Mononuclear cell (primary cell): ENCODE measurements around the gene TRAF7. TPM values are rescaled to one million over a fixed set of nuclear protein-coding genes. Genes with fewer than 3 reads are reported as not detected.
"Not testable (repeated sequence)": the region's sequence is repeated elsewhere in the genome, so short reads cannot be mapped to it uniquely, and the experiment has no call there.

ENCODE experiments used
- H3K27me3 ChIP-seq: 2 replicates; pipeline ENCODE4 v1.6.0; 2011; ENCODE audit warnings: low read length, control low read depth; ENCODE audit not compliant: insufficient read depth
- H3K4me1 ChIP-seq: 2 replicates; pipeline ENCODE4 v1.5.1; 2011; ENCODE audit warnings: mild to moderate bottlenecking, low read length, control low read depth; ENCODE audit not compliant: insufficient read depth
- H3K4me3 ChIP-seq: 2 replicates; pipeline ENCODE4 v1.5.1; 2011; ENCODE audit warnings: mild to moderate bottlenecking, low read length, moderate library complexity
- H3K9me3 ChIP-seq: 2 replicates; pipeline ENCODE4 v1.5.1; 2011; ENCODE audit warnings: low read depth, mild to moderate bottlenecking, control low read depth, low read length
- total RNA-seq: library from RNA; depleted of rRNA; stranded (reverse); fragments of >200 nt; gene quantifications from one replicate; pipeline ENCODE4 v1.2.3, GENCODE V29; 2012

Gene TRAF7
- total RNA-seq, 1 donor, result 17.9 TPM

DNA sequence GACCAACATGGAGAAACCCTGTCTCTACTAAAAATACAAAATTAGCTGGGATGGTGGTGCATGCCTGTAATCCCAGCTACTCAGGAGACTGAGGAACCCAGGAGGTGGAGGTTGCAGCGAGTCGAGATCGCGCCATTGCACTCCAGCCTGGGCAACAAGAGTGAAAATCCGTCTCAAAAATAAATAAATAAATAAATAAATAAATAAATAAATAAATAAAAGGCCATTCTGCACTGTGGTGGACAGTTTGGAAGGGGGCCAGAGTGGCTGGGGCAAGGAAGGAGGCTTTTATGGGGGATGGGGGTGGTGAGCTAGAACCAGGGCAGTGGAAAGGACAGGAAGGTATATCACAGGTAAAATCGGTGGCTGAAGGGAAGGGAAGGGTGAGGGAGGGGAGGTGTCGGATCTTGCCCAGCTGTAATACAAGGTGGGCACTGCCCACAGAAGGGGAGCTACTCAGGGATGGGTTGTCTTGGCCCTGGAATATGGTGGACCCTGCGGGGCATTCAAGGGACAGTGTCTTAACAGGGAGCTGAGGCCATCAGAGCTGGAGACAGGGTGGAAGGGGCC, 47.6 kb downstream of the TRAF7 start:
- H3K4me1 ChIP-seq, result peaks cover 22% of the 10 kb centered on the region
- not testable (repeated sequence) for H3K4me3 ChIP-seq, H3K27me3 ChIP-seq, H3K9me3 ChIP-seq

DNA sequence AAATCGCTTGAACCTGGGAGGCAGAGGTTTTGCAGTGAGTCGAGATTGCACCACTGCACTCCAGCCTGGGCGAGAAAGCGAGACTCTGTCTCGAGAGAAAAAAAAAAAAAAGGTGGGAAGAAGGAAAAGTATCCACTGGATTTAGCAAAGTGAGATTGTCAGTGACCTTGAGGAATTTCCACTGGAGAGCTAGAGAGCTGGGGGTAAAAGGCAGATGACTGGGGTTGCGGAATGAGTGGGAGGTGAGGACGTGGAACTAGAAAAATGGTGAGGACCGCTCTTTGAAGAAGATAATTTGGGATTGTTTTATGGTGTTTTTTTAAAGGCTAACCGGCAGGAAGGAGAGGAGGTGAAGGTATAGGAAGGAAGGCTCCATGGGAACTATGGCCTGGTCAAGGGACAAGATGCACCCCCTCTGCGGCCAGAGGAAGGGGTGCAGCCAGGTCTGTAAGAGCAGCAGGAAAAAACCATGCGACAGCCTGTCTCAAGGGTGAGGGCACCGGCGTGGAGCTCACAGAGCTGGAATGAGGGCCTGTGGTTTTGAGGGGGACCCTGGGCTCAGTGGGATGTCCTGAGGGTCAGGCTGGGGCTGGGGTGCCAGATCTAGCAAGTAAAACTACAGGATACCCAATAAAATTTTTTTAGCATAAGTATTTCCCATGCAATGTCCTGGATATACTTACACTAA, 49.0 kb downstream of the TRAF7 start:
- Histone ChIP-seq H3K4me3 (peak overlapping the region; percentile 79), H3K4me1 (peaks cover 22% of the 10 kb centered on the region), H3K9me3 (no peaks in the 10 kb centered on the region), H3K27me3 (no peaks in the 10 kb centered on the region)

GRCh38 chr16:2205104-2205966, 49.8 kb downstream of the TRAF7 start, which contains the start of gene MLST8:
TSS of gene MLST8 (plus strand) at chr16:2205454. CDS start at chr16:2206086, 632 bp downstream.
- no peaks in the 10 kb centered on the region for H3K27me3 ChIP-seq
- H3K4me3 ChIP-seq, result peak within 1 kb of the TSS; percentile 79
- H3K4me1 ChIP-seq, result peaks cover 22% of the 10 kb centered on the region
- H3K9me3 ChIP-seq, result no peaks in the 10 kb centered on the region

DNA sequence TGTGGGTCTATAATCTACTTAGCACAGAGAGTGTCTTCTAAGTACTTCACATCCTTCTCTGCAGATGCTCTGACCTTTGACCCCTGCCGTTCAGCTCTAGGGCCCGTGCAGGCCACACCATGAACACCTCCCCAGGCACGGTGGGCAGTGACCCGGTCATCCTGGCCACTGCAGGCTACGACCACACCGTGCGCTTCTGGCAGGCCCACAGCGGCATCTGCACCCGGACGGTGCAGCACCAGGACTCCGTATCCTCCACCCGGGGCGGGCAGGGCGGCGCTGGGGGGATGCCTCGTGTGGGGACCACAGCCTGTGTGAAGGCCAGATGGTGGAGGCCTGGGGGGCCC, 50.4 kb downstream of the TRAF7 start:
- Histone ChIP-seq H3K27me3 (no peaks in the 10 kb centered on the region), H3K4me3 (peak overlapping the region; percentile 79), H3K9me3 (no peaks in the 10 kb centered on the region), H3K4me1 (peaks cover 22% of the 10 kb centered on the region)

DNA sequence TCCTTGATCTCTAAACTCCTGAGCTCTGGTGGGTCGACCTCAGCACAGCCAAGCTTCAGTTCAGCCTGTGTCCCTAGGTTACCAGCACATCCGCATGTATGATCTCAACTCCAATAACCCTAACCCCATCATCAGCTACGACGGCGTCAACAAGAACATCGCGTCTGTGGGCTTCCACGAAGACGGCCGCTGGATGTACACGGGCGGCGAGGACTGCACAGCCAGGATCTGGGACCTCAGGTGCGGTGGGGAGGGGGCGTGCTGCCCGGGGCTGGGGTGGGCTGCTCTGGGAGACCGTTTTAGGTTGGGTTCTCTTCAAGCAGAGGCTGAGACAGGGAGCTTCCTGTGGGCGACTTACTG, 50.8 kb downstream of the TRAF7 start:
- no peaks in the 10 kb centered on the region for H3K9me3 ChIP-seq
- no peaks in the 10 kb centered on the region for H3K27me3 ChIP-seq
- peaks cover 22% of the 10 kb centered on the region for H3K4me1 ChIP-seq
- H3K4me3 ChIP-seq, result no peak overlapping the region

- Histone ChIP-seq H3K4me1 (peaks cover 24% of the 10 kb centered on the region), H3K27me3 (no peaks in the 10 kb centered on the region), H3K4me3 (no peak overlapping the region), H3K9me3 (no peaks in the 10 kb centered on the region)
These were observed 51.3 kb downstream of the TRAF7 start for GRCh38 chr16:2206780-2207433.

DNA sequence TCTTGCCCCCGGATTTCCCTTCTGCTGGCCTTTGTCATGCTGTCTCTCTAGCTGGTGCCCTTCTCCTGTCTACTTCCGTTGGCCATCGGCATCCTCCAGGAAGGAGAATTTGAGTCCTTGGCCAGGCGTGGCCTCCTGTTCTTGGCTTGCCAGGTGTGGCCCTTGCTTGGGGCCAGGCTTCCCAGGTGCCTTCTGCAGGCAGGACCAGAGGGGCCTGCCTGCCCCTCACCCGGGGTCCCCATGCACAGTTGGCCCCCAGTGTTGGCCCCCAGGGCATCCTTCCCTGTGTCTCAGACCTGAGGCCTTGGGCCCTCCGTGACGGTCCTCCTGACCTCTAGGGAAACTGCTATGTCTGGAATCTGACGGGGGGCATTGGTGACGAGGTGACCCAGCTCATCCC, 52.3 kb downstream of the TRAF7 start:
- Histone ChIP-seq H3K27me3 (no peaks in the 10 kb centered on the region), H3K4me1 (peaks cover 34% of the 10 kb centered on the region), H3K9me3 (no peaks in the 10 kb centered on the region), H3K4me3 (no peak overlapping the region)

DNA sequence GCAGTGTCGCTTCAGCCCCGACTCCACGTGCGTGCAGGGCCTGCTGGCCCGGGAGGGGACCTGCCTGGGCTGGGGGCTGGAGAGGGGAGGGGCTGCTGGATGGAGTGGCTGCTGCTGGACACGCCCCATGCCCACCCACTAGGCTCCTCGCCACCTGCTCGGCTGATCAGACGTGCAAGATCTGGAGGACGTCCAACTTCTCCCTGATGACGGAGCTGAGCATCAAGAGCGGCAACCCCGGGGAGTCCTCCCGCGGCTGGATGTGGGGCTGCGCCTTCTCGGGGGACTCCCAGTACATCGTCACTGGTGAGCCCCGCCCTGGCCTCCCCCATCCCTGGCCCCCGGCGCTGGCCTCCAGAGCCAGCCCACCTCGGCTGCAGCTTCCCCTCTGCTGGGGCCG, 52.7 kb downstream of the TRAF7 start:
- Histone ChIP-seq H3K4me1 (peaks cover 38% of the 10 kb centered on the region), H3K27me3 (no peaks in the 10 kb centered on the region), H3K4me3 (no peak overlapping the region), H3K9me3 (no peaks in the 10 kb centered on the region)

- Histone ChIP-seq H3K27me3 (no peaks in the 10 kb centered on the region), H3K9me3 (no peaks in the 10 kb centered on the region), H3K4me3 (no peak overlapping the region), H3K4me1 (peaks cover 43% of the 10 kb centered on the region)
These were observed 53.2 kb downstream of the TRAF7 start for GRCh38 chr16:2208772-2209171.

DNA sequence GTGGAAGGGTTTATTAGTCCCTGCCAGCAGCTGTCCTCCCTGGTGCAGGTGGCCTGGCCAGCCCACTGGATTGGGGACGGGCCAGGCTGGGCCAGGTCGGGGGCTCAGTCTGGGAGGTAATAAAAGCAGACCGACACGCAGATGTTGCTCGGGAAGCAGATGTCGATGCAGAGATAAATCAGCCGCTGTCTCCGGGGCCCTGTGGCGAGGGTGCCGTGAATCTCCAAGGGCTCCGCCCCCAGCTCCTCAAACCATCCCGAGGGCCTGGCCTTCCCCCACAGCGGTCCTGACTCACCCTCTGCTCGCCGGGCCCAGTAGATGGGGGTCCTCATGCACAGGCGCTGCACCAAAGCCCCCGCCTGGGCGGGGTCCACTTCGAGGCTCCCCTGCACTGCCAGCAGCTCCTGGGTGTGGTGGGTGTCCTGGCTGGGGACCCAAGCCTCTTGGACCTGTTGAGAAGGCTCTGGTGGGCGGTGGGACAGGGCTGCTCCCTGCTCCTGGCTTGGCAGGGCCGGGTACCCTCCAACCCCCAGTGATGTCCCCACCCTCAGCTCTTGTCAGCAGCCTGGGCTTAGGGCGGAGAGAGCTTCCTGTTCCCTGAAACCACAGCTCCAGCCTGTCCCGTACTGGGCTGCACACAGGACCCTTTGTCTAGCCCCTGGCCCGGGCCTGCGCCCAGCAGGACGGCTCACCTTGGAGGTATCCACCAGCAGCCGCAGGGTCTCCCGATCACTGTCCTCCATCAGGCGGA, 53.9 kb downstream of the TRAF7 start:
- H3K27me3 ChIP-seq, result no peaks in the 10 kb centered on the region
- peaks cover 46% of the 10 kb centered on the region for H3K4me1 ChIP-seq
- no peak overlapping the region for H3K4me3 ChIP-seq
- no peaks in the 10 kb centered on the region for H3K9me3 ChIP-seq

GRCh38 chr16:2210009-2210332, 54.4 kb downstream of the TRAF7 start:
- Histone ChIP-seq H3K4me1 (peaks cover 40% of the 10 kb centered on the region), H3K9me3 (no peaks in the 10 kb centered on the region), H3K27me3 (no peaks in the 10 kb centered on the region), H3K4me3 (no peak overlapping the region)

DNA sequence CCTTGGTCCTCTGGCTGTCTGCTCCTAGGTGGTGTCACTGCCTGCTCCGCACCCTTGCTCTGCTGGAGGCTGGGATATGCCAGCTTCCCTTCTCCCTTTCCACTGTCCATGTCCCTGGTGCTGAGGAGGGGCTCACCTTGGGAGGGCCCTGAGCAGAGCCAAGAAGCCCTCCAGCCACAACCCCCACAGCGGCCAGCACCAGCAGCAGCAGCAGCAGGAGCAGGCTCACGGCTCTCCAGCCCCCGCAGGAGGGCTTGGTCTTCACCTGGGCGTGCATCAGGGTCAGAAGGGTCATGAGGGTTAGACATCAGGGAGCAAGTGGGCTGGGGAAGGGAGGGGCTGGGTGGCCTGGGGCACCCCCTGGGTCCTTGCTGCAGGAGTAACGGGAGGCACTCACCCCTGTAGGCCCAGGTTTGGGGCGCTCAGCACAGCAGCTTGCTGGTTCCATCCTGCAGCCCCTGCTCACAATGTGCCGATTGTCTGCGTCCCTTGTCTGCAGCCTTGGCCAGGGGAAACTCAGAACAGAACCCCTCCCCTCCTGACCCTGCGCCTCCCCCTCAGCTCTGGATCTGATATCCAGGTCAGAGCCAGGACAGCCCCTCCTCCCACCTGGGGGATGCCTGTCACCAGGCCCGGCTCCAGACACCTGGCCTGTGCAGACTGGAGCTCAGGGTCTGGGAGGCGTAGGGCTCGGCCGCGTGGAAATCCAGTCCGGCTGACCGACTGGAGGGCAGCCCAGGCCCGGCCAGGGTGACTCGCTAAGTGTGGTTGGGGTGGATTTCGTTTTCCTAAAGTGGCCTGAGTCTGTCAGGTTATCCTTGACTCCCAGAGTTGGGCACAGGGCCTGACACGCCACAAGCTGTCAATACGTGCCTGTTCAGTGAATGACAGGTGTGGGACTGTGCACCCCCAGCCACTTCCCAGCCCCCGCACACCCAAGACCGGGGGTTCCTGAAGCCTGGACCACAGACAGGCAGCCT, 55.1 kb downstream of the TRAF7 start, which contains the start of gene BRICD5:
Gene BRICD5, minus strand, starts transcription at position 478 of the 980 bp plus-strand sequence. Its CDS starts 30 bp downstream, at position 448.
- H3K4me1 ChIP-seq, result peaks cover 44% of the 10 kb centered on the region
- H3K9me3 ChIP-seq, result no peaks in the 10 kb centered on the region
- no peaks in the 10 kb centered on the region for H3K27me3 ChIP-seq
- no peak within 1 kb of the TSS for H3K4me3 ChIP-seq

- Histone ChIP-seq H3K9me3 (no peaks in the 10 kb centered on the region), H3K27me3 (no peaks in the 10 kb centered on the region), H3K4me3 (no peak overlapping the region)
These were observed 56.4 kb downstream of the TRAF7 start for GRCh38 chr16:2211923-2212347.

More at GRCh38 chr16:2211923-2212347, 56.4 kb downstream of the TRAF7 start:
- peaks cover 32% of the 10 kb centered on the region for H3K4me1 ChIP-seq
